Measurements from ENCODE around the gene PACRGL.

PACRGL gene

DNA sequence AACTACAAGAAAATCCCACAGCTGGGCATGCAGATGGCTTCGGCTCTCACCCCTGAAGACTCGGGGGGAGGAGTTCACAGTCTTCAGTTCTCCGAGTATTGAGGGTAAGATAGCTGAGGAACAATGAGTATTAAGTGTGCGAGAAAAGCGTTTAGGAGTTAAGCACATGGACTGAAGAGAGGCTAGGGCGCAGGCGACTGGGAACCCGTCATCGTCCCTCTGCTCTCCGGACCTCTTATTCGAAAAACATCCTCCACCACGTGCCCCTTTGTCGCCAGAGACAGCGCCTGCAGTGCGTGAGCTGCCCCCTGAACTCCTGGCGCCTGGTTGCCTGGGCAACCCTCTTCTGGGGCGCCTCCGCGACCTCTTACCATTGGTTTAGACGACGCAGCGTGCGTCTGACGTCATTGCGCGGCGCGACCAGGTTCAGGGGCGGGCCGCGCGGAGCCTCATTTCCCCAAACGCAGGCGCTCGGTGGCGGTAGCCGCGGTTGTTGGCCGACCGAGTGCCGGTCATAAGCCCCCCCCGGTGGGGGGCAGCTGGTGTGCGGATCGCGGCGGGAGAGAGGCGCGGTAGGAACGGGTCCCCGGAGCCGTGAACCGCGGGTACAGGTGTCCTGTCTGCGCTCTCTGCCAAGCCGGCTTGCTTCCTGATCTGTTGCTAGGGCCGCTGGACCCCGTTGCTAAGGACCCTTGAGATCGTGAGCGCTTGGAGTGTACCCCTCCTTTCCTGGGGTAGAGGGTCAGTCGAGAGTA, at the start of gene PACRGL:
Gene PACRGL (plus strand): TSS at position 452 of the 755 bp plus-strand sequence. CDS start 4,024 bp downstream, outside the sequence.
- peaks cover 15% of the 10 kb centered on the region for H3K4me1 ChIP-seq (ENCODE audit: insufficient read depth, low read length)
- peak within 1 kb of the TSS; percentile 83 for H3K9ac ChIP-seq (ENCODE audit: low read length)
- no peaks in the 10 kb centered on the region for H3K27me3 ChIP-seq (ENCODE audit: control insufficient read depth in 1 of 2, insufficient read depth in 2 of 2, low read length in 2 of 2)
- peak within 1 kb of the TSS; percentile 92 for H3K27ac ChIP-seq (ENCODE audit: low read depth, low read length)
- H3K4me3 ChIP-seq (ENCODE audit: low read depth in 1 of 2, low read length in 2 of 2) = peak within 1 kb of the TSS; percentile 94 to 98
- peaks cover 7% of the 10 kb centered on the region for H3K36me3 ChIP-seq (ENCODE audit: insufficient read depth, low read length)
- H3K9me3 ChIP-seq (ENCODE audit: low read length) = no peaks in the 10 kb centered on the region

- Histone ChIP-seq H3K4me1 (ENCODE audit: insufficient read depth, low read length) (no peaks in the 10 kb centered on the region), H3K36me3 (ENCODE audit: insufficient read depth, low read length) (no peaks in the 10 kb centered on the region), H3K4me3 (ENCODE audit: low read depth in 1 of 2, low read length in 2 of 2) (no peak overlapping the region), H3K9ac (ENCODE audit: low read length) (no peak overlapping the region), H3K27me3 (ENCODE audit: control insufficient read depth in 1 of 2, insufficient read depth in 2 of 2, low read length in 2 of 2) (no peaks in the 10 kb centered on the region), H3K9me3 (ENCODE audit: low read length) (peaks cover 4% of the 10 kb centered on the region), H3K27ac (ENCODE audit: low read depth, low read length) (no peak overlapping the region)
Observed at GRCh38 chr4:20652226-20652885, 47.9 kb upstream of the PACRGL start.

GRCh38 chr4:20658456-20658855, 41.8 kb upstream of the PACRGL start:
- no peaks in the 10 kb centered on the region for H3K27me3 ChIP-seq (ENCODE audit: control insufficient read depth in 1 of 2, insufficient read depth in 2 of 2, low read length in 2 of 2)

GRCh38 chr4:20662851-20663250, 37.4 kb upstream of the PACRGL start:
- no peaks in the 10 kb centered on the region for H3K4me1 ChIP-seq (ENCODE audit: insufficient read depth, low read length)
- no peaks in the 10 kb centered on the region for H3K9me3 ChIP-seq (ENCODE audit: low read length)
- H3K4me3 ChIP-seq (ENCODE audit: low read depth in 1 of 2, low read length in 2 of 2) = no peak overlapping the region
- H3K9ac ChIP-seq (ENCODE audit: low read length) = no peak overlapping the region
- no peaks in the 10 kb centered on the region for H3K36me3 ChIP-seq (ENCODE audit: insufficient read depth, low read length)
- no peaks in the 10 kb centered on the region for H3K27me3 ChIP-seq (ENCODE audit: control insufficient read depth in 1 of 2, insufficient read depth in 2 of 2, low read length in 2 of 2)
- H3K27ac ChIP-seq (ENCODE audit: low read depth, low read length) = no peak overlapping the region

More at GRCh38 chr4:20658456-20658855, 41.8 kb upstream of the PACRGL start:
- H3K36me3 ChIP-seq (ENCODE audit: insufficient read depth, low read length) = no peaks in the 10 kb centered on the region
- no peak overlapping the region for H3K9ac ChIP-seq (ENCODE audit: low read length)
- H3K9me3 ChIP-seq (ENCODE audit: low read length) = no peaks in the 10 kb centered on the region
- H3K4me3 ChIP-seq (ENCODE audit: low read depth in 1 of 2, low read length in 2 of 2) = no peak overlapping the region
- no peak overlapping the region for H3K27ac ChIP-seq (ENCODE audit: low read depth, low read length)
- H3K4me1 ChIP-seq (ENCODE audit: insufficient read depth, low read length) = no peaks in the 10 kb centered on the region

DNA sequence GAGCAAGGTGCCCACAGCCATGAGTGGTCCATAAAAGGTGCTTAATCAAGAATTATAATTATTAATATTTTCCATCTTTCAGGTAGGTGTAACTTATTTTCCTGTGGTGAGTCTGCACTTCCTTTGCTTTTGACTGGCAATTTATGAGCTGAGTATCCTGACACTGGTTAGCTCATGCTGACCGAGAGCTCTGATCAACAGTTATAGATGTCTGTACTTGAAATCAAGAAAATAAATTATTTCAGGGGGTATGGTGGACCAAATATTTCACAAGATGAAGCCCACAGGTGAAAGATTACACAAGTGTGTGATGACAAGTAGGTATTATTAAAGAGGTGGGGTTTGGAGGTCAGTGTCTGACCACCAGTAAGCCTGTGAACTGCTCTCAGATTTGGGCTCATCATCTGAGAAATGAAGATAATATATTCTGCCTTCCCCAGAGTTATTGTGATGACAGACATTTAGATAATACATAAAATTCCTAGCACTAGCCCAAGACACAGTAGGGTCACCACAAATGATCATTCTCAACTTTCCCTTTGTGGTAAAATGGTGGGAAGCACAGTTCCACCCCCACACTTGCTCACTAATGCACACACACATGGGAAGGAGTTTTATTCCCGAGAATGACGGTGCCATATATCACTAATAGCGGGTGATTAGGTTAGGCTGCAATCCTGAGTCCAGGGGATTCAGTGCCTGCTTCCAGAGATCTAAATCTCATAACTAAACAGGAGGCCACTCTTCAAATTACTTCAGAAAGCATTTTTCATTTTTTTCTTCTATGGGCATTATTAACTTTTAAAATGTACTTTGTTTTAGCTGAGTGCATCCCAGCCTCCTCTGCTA, 34.0 kb upstream of the PACRGL start:
- H3K9me3 ChIP-seq (ENCODE audit: low read length) = no peaks in the 10 kb centered on the region
- H3K27me3 ChIP-seq (ENCODE audit: control insufficient read depth in 1 of 2, insufficient read depth in 2 of 2, low read length in 2 of 2) = no peaks in the 10 kb centered on the region
- H3K27ac ChIP-seq (ENCODE audit: low read depth, low read length) = no peak overlapping the region
- no peaks in the 10 kb centered on the region for H3K36me3 ChIP-seq (ENCODE audit: insufficient read depth, low read length)
- H3K9ac ChIP-seq (ENCODE audit: low read length) = no peak overlapping the region
- no peak overlapping the region for H3K4me3 ChIP-seq (ENCODE audit: low read depth in 1 of 2, low read length in 2 of 2)
- H3K4me1 ChIP-seq (ENCODE audit: insufficient read depth, low read length) = no peaks in the 10 kb centered on the region

GRCh38 chr4:20672262-20672661, 28.0 kb upstream of the PACRGL start:
- no peaks in the 10 kb centered on the region for H3K36me3 ChIP-seq (ENCODE audit: insufficient read depth, low read length)
- H3K27ac ChIP-seq (ENCODE audit: low read depth, low read length) = no peak overlapping the region
- H3K4me1 ChIP-seq (ENCODE audit: insufficient read depth, low read length) = peaks cover 7% of the 10 kb centered on the region
- no peaks in the 10 kb centered on the region for H3K9me3 ChIP-seq (ENCODE audit: low read length)
- no peak overlapping the region for H3K9ac ChIP-seq (ENCODE audit: low read length)
- no peaks in the 10 kb centered on the region for H3K27me3 ChIP-seq (ENCODE audit: control insufficient read depth in 1 of 2, insufficient read depth in 2 of 2, low read length in 2 of 2)
- H3K4me3 ChIP-seq (ENCODE audit: low read depth in 1 of 2, low read length in 2 of 2) = no peak overlapping the region

DNA sequence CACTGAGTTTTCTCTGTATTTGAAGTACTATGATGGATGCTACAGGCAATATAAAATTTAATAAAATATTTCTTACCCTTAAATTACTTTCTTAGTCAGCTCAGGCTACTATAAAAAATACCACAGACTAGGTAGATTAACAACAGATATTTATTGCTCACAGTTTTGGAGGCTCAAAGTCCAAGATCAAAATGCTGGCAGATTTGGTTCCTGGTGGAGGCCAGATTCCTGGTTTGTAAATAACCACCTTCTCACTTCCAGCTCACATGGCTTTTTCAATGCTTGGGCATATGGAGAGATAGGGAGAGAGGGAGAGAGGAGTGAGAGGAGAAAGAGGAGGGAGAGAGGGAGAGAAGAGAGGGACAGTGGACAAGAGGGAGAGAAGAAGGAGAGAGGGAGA, 24.5 kb upstream of the PACRGL start:
- H3K9ac ChIP-seq (ENCODE audit: low read length) = no peak overlapping the region
- no peak overlapping the region for H3K4me3 ChIP-seq (ENCODE audit: low read depth in 1 of 2, low read length in 2 of 2)
- H3K4me1 ChIP-seq (ENCODE audit: insufficient read depth, low read length) = peaks cover 11% of the 10 kb centered on the region
- H3K9me3 ChIP-seq (ENCODE audit: low read length) = no peaks in the 10 kb centered on the region
- H3K36me3 ChIP-seq (ENCODE audit: insufficient read depth, low read length) = no peaks in the 10 kb centered on the region
- no peak overlapping the region for H3K27ac ChIP-seq (ENCODE audit: low read depth, low read length)
- no peaks in the 10 kb centered on the region for H3K27me3 ChIP-seq (ENCODE audit: control insufficient read depth in 1 of 2, insufficient read depth in 2 of 2, low read length in 2 of 2)

GRCh38 chr4:20676501-20677197, 23.6 kb upstream of the PACRGL start:
- Histone ChIP-seq H3K4me1 (ENCODE audit: insufficient read depth, low read length) (peaks cover 17% of the 10 kb centered on the region), H3K27me3 (ENCODE audit: control insufficient read depth in 1 of 2, insufficient read depth in 2 of 2, low read length in 2 of 2) (no peaks in the 10 kb centered on the region), H3K36me3 (ENCODE audit: insufficient read depth, low read length) (no peaks in the 10 kb centered on the region), H3K4me3 (ENCODE audit: low read depth in 1 of 2, low read length in 2 of 2) (no peak overlapping the region), H3K9me3 (ENCODE audit: low read length) (no peaks in the 10 kb centered on the region), H3K27ac (ENCODE audit: low read depth, low read length) (peak overlapping the region; percentile 35), H3K9ac (ENCODE audit: low read length) (no peak overlapping the region)

DNA sequence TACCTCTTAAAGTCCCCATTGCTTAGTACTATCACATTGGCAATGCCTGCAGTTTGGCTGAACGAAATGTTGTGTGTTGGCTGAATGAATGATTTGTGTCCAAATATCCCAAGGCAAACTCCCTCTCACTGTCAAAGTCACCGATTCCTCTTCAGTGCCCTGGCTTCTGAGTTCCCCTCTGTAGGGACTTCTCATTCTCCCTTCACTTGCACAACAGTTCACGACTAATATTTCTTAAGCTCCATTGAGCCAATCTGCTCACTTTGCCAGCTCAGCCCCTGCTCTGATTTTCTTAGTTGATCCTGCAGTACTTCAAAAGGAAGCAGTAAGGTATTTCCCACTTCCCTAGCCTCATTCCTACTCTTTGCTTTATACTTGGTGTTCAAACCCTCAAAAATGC, 21.9 kb upstream of the PACRGL start:
- no peaks in the 10 kb centered on the region for H3K27me3 ChIP-seq (ENCODE audit: control insufficient read depth in 1 of 2, insufficient read depth in 2 of 2, low read length in 2 of 2)
- H3K4me1 ChIP-seq (ENCODE audit: insufficient read depth, low read length) = peaks cover 24% of the 10 kb centered on the region
- no peaks in the 10 kb centered on the region for H3K9me3 ChIP-seq (ENCODE audit: low read length)
- no peak overlapping the region for H3K9ac ChIP-seq (ENCODE audit: low read length)
- H3K27ac ChIP-seq (ENCODE audit: low read depth, low read length) = no peak overlapping the region
- H3K4me3 ChIP-seq (ENCODE audit: low read depth in 1 of 2, low read length in 2 of 2) = no peak overlapping the region
- no peaks in the 10 kb centered on the region for H3K36me3 ChIP-seq (ENCODE audit: insufficient read depth, low read length)

- no peak overlapping the region for H3K27ac ChIP-seq (ENCODE audit: low read depth, low read length)
- no peak overlapping the region for H3K4me3 ChIP-seq (ENCODE audit: low read depth in 1 of 2, low read length in 2 of 2)
- no peaks in the 10 kb centered on the region for H3K27me3 ChIP-seq (ENCODE audit: control insufficient read depth in 1 of 2, insufficient read depth in 2 of 2, low read length in 2 of 2)
- no peak overlapping the region for H3K9ac ChIP-seq (ENCODE audit: low read length)
- no peaks in the 10 kb centered on the region for H3K9me3 ChIP-seq (ENCODE audit: low read length)
- H3K4me1 ChIP-seq (ENCODE audit: insufficient read depth, low read length) = peaks cover 24% of the 10 kb centered on the region
- no peaks in the 10 kb centered on the region for H3K36me3 ChIP-seq (ENCODE audit: insufficient read depth, low read length)
Observed at GRCh38 chr4:20679951-20680350, 20.3 kb upstream of the PACRGL start.

DNA sequence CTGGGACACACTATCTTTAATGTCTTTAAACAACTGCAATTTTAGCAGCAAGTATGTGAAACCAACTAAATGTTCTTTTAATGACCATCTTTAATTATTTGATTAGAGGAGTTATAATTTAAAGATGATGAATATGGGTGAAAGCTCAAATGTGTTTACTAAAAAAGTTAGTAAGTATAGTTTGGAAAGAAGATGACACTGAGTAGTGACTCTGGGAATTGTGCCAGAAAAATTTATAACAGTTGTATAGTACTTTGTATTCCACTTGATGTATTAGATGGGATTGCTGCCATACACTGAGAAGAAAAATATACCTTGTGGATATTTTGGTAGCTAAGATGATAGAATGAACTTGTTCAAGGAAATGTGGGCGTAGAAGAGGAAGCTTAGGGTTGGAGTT, 19.5 kb upstream of the PACRGL start:
- no peaks in the 10 kb centered on the region for H3K36me3 ChIP-seq (ENCODE audit: insufficient read depth, low read length)
- H3K27ac ChIP-seq (ENCODE audit: low read depth, low read length) = no peak overlapping the region

More for the DNA sequence above, 19.5 kb upstream of the PACRGL start:
- no peak overlapping the region for H3K4me3 ChIP-seq (ENCODE audit: low read depth in 1 of 2, low read length in 2 of 2)
- H3K9ac ChIP-seq (ENCODE audit: low read length) = no peak overlapping the region
- peaks cover 24% of the 10 kb centered on the region for H3K4me1 ChIP-seq (ENCODE audit: insufficient read depth, low read length)
- H3K27me3 ChIP-seq (ENCODE audit: control insufficient read depth in 1 of 2, insufficient read depth in 2 of 2, low read length in 2 of 2) = no peaks in the 10 kb centered on the region
- H3K9me3 ChIP-seq (ENCODE audit: low read length) = no peaks in the 10 kb centered on the region

All from muscle layer of colon (tissue), 2 donors.